ENCODE results near the gene DIAPH1.

The DIAPH1 gene

DNA sequence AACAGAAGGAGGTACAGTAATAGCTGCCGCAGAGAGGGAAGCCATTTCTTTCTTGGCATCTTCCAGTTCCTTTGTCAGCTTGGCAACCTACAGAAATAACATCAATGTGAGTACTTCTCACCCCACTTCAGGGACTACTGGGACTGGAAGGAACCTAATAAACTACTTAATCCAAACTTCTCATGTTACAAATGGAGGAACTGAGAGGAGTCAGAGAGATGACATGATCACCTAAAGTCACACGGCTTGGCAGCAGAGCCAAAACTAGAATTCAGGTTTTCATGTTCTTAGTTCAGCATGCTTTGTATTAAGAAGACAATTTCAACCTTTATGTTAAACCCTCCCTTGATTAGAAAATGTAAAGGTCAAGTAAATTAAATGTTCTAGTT is 44.7 kb downstream of the DIAPH1 start:
- H3K4me3 ChIP-seq (ENCODE audit: low read depth, low read length), result no peak overlapping the region
- DNase-seq (ENCODE audit: low read depth), result no peak

DNA sequence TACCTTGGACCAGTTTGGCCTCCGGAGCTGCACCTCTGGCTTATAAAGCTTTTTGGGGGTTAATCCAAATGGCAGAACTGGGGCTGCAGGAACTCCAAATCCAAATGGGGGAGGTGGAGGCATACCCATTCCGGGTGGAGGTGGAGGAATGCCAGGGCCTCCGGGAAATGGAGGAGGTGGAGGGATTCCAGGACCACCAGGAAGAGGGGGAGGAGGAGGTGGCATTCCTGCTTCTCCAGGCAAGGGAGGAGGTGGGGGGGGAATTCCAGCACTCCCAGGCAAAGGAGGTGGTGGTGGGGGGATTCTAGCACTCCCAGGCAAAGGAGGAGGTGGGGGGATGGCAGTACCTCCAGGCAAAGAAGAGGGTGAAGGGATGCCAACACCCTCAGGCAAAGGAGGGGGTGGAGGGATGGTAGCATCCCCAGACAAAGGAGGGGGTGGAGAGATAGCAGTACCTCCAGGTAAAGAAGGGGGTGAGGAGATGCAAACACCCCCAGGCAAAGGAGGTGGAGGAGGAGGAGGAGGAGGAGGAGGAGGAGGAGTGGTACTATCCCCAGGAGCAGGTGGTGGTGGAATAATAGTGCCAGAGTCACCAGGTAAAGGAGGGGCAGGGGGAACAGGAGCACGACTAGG is 45.2 kb downstream of the DIAPH1 start:
- no peak for DNase-seq (ENCODE audit: low read depth)
- H3K4me3 ChIP-seq (ENCODE audit: low read depth, low read length), result no peak overlapping the region

DNA sequence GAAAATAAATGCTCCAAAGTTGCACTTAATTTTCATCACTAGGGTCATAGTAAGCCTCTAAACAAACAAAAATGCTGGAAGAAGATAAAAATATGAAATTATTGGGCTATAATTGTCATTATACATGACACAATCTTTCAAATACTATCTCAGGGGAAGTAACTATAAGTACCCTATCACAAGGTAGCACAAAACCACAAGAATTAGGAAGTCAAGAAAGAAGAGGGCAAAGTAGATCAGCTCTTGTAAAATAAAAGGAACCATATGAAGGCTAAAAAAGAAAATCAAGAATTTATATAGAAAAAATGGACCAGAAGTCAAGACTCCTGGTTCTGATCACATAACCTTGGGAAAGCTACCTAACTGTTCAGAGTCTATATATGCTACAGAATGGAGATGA is 48.1 kb downstream of the DIAPH1 start:
- no peak for DNase-seq (ENCODE audit: low read depth)
- no peak overlapping the region for H3K4me3 ChIP-seq (ENCODE audit: low read depth, low read length)

DNA sequence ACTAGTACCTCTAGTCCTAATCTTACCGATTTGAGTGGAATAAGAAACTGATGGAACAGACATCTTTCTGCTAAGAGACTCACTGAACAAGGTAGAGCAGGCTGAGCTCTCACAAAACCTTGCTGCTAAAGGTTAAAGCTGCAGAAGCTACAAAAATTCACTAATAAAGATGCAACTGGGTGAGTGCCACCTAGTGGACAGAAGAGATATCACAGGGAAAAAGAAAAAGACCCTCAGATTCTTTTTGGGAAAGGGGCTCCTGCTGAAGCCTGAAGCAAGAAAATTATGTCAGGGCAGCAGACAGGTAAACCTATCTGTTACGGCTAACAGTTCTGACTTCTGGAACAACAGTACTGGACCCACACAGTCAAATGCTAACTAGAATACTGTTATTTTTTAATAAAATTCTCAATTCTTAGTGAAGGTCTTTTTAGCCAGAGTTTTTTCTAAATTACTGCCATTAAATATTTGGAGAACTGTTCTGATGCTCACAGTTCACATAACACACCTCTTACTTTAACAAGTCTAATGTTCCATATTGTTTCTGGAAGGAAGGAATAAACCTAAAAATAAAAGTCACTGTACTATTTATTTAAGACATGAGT is 51.2 kb downstream of the DIAPH1 start:
- no peak for DNase-seq (ENCODE audit: low read depth)
- no peak overlapping the region for H3K4me3 ChIP-seq (ENCODE audit: low read depth, low read length)

GRCh38 chr5:141565826-141566570 is 52.8 kb downstream of the DIAPH1 start:
- DNase-seq (ENCODE audit: low read depth), result no peak

GRCh38 chr5:141564216-141564692 is 54.5 kb downstream of the DIAPH1 start:
- no peak overlapping the region for H3K4me3 ChIP-seq (ENCODE audit: low read depth, low read length)
- peak; percentile 87 for DNase-seq (ENCODE audit: low read depth)

More at GRCh38 chr5:141565826-141566570, 52.8 kb downstream of the DIAPH1 start:
- H3K4me3 ChIP-seq (ENCODE audit: low read depth, low read length), result no peak overlapping the region

DNA sequence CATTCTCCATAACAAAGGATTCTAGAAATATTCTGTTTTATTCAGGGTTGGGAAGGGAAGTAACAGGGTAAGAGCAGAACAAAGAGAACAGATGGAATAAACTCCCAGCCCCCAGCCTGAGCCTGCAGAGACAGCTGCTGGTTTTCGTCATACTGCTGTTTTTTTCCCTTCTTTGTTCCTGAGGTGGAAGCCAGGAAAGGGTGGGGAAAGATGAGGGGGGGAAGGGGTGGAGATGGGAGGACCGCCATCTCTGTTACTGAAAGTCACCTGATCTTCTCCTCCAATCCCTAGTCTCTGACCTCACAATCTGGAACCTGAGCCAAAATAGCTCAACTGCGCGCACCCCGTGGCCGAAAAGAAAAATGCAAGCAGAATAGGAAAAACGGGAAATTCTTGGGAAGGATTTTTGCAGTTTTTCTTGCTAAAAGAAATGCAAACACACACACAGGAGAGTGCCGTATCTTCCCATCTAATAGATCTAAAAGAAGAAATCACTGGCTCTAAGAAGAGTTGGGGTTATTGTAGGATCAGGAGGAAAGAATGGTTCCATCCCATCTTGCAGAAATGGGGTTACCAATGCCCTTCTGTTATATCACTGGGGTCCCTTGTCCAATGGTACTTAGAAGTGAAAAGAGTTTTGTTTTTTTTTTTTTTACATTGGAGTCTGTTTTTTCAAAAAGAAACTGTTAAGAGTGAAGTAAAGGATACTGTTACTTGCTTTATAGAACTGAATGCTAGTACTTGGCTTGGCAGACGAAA is 57.9 kb downstream of the DIAPH1 start:
- no peak overlapping the region for H3K4me3 ChIP-seq (ENCODE audit: low read depth, low read length)
- DNase-seq (ENCODE audit: low read depth), result peak; percentile 97

- H3K4me3 ChIP-seq (ENCODE audit: low read depth, low read length), result no peak overlapping the region
- no peak for DNase-seq (ENCODE audit: low read depth)
These were observed 58.6 kb downstream of the DIAPH1 start for GRCh38 chr5:141560151-141560550.

GRCh38 chr5:141559461-141559860 is 59.3 kb downstream of the DIAPH1 start:
- DNase-seq (ENCODE audit: low read depth), result peak; percentile 57
- no peak overlapping the region for H3K4me3 ChIP-seq (ENCODE audit: low read depth, low read length)

GRCh38 chr5:141558150-141558549 is 60.6 kb downstream of the DIAPH1 start:
- no peak overlapping the region for H3K4me3 ChIP-seq (ENCODE audit: low read depth, low read length)
- DNase-seq (ENCODE audit: low read depth), result no peak

DNA sequence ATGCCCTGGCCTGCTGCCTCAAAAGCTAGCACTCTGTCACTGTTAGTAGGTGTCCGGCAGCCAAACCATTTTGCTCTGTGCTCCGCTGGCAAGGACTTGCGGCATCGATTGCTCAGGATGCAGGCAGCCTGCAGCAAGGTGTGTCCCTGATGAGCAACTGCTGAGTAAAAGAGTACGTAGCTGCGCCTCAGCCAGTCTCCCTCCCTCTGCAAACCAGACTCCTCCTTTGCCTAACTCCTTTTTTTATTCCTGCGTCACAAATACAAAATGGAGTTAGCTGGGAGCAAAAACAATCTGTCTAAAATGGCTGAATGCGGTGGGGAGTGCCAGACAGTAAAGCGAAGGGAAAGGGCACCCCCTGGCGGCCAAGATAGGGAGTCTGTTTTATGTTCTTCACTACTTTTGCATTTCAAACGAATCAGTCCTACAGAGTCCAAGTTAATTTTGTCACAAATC is 61.1 kb downstream of the DIAPH1 start:
- peak; percentile 98 for DNase-seq (ENCODE audit: low read depth)
- peak overlapping the region; percentile 27 for H3K4me3 ChIP-seq (ENCODE audit: low read depth, low read length)

- DNase-seq (ENCODE audit: low read depth), result no peak
- no peak overlapping the region for H3K4me3 ChIP-seq (ENCODE audit: low read depth, low read length)
These were observed 70.9 kb downstream of the DIAPH1 start for GRCh38 chr5:141547921-141548320.

DNA sequence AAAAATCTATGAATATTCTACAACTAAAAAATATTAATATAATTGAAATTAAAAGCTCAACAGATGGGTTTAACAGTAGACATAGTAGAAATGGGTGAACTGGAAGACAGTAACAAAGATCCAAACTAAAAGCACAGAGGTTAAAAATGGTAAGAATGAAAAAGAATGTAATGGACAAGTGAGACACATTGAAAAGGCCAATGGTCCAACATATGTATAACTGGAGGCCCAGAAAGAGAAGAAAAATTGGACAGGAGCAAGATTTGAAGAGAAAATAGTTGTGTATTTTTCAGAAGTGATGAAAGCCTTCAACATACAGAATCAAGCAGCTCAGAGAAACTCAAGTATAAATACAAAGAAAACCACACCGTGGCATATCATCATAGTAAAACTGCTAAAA is 71.3 kb downstream of the DIAPH1 start:
- no peak for DNase-seq (ENCODE audit: low read depth)
- no peak overlapping the region for H3K4me3 ChIP-seq (ENCODE audit: low read depth, low read length)

GRCh38 chr5:141543053-141543452 is 75.7 kb downstream of the DIAPH1 start:
- DNase-seq (ENCODE audit: low read depth), result no peak

DNA sequence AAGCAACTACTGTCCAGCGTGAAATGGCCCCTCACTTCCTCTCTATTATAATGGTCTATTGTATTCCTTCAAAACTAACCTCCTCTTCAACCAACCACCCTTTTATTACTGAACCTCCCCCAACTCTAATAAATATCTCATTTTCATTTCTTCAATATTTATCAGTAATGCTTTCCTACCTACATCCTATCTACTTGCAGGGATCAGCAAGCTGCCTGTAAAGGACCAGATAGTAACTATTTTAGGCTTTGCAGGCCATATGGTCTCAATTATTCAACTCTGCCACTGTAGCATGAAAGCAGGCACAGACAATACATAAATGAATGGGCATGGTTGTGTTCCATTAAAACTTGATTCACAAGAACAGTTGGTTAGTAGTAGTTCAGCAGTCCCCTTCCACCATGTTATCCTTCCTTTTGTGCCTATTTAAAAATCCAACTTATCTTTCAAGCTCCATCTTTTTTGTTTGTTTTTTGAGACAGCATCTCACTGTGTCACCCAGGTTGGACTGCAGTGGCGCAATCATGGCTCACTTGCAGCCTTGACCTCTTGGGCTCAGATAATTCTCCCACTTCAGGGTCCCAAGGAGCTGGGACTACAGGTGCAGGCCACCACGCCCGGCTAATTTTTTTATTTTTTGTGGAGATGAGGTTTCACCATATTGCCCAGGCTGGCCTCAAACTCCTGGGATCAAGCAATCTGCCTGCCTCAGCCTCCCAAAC is 84.1 kb downstream of the DIAPH1 start:
- no peak for DNase-seq (ENCODE audit: low read depth)
- H3K4me3 ChIP-seq (ENCODE audit: low read depth, low read length), result no peak overlapping the region

More at GRCh38 chr5:141543053-141543452, 75.7 kb downstream of the DIAPH1 start:
- no peak overlapping the region for H3K4me3 ChIP-seq (ENCODE audit: low read depth, low read length)

GRCh38 chr5:141533897-141534296 is 84.9 kb downstream of the DIAPH1 start:
- H3K4me3 ChIP-seq (ENCODE audit: low read depth, low read length), result no peak overlapping the region
- no peak for DNase-seq (ENCODE audit: low read depth)

DNA sequence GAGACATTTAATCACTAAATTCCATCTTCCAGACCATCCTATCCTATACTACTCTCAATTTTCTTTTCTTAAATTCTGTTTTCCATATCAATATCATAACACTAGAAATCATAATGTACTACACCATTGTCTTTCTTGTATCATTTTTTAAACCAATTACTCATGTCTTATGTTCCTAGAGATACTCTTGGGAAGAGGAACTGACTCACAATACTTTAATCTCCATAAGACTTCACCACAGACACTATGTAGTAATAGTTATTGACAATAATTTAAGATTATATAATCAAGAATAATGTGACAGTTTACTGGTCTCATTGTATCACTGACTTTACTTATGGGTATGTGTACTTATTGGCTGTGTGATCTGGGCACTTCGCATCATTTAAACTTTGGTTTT is 86.1 kb downstream of the DIAPH1 start:
- no peak for DNase-seq (ENCODE audit: low read depth)
- no peak overlapping the region for H3K4me3 ChIP-seq (ENCODE audit: low read depth, low read length)

DNA sequence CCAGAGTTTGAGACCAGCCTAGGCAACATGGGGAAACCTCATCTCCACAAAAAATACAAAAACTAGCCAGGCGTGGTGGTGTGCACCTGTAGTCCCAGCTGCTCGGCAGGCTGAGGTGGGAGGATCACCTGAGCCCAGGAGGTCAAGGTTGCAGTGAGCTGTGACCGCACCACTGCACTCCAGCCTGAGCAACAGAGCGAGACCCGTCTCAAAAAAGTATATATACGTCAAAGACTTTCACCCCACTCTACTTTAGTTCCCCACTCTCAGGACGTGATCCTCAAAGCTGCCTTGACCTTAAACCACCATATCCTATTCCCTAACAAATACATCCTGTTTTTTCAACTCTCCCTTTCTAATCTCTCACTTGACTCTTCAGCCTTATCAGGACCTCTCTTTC is 88.9 kb downstream of the DIAPH1 start:
- no peak for DNase-seq (ENCODE audit: low read depth)
- no peak overlapping the region for H3K4me3 ChIP-seq (ENCODE audit: low read depth, low read length)

GRCh38 chr5:141529002-141529401 is 89.8 kb downstream of the DIAPH1 start:
- H3K4me3 ChIP-seq (ENCODE audit: low read depth, low read length), result no peak overlapping the region
- peak; percentile 73 for DNase-seq (ENCODE audit: low read depth)

Data from skeletal muscle cell (primary cell).